Neural progenitor cell (in vitro differentiated cells): ENCODE measurements around the gene ENTPD5.

Source experiments
- CTCF ChIP-seq: fragments of 200-600 bp; sonication (generic); IDR thresholded peaks from 2 replicates; pipeline ENCODE4 v1.5.1; 2017; ENCODE audit warnings: antibody characterized with exemption, mild to moderate bottlenecking
- EZH2 ChIP-seq: fragments of 200-600 bp; sonication (generic); IDR thresholded peaks from 2 replicates; pipeline ENCODE4 v1.6.1; 2017; ENCODE audit warnings: antibody characterized with exemption, mild to moderate bottlenecking, moderate library complexity
- EZH2phosphoT487 ChIP-seq: fragments of 200-600 bp; sonication (generic); IDR thresholded peaks from 2 replicates; pipeline ENCODE4 v1.6.1; 2017; ENCODE audit warnings: antibody characterized with exemption

GRCh38 chr14:73953731-73954130 is 65.4 kb downstream of the ENTPD5 start:
- TF ChIP-seq CTCF (no peak), EZH2phosphoT487 (no peak), EZH2 (no peak)
